DND-41 (cell line): ENCODE results near the gene COL4A1.

Source experiments
- CTCF ChIP-seq: IDR thresholded peaks from 2 replicates; pipeline ENCODE4 v1.5.1; 2012; ENCODE audit warnings: borderline replicate concordance, low read length, moderate library complexity, mild to moderate bottlenecking; ENCODE audit not compliant: poor library complexity, severe bottlenecking; ENCODE audit errors: extremely low read depth
- EZH2 ChIP-seq: IDR thresholded peaks from 3 replicates; pipeline ENCODE4 v1.6.1; 2012; ENCODE audit warnings: borderline replicate concordance, low read depth, mild to moderate bottlenecking, moderate library complexity, low read length, inconsistent platforms; ENCODE audit not compliant: severe bottlenecking

GRCh38 chr13:110121422-110122083 lies 185.4 kb downstream of the COL4A1 start:
- no peak for TF ChIP-seq CTCF
- no peak for TF ChIP-seq EZH2
